Skeletal muscle tissue (tissue), 4 donors: ENCODE results near the gene NPAS3. TPM values are rescaled to one million over a fixed set of nuclear protein-coding genes. Genes with fewer than 3 reads are reported as not detected.

ENCODE experiments used
- H3K27ac ChIP-seq: one replicate; pipeline ENCODE4 v1.7.0; 2013; ENCODE audit warnings: mild to moderate bottlenecking, low read depth, low read length, inconsistent platforms
- H3K27me3 ChIP-seq, 3 donors: one replicate each; pipeline ENCODE4 v1.7.0; 2013; ENCODE audit warnings: low read length in 3 of 3; ENCODE audit not compliant: control insufficient read depth in 3 of 3, insufficient read depth in 3 of 3
- H3K36me3 ChIP-seq, 3 donors: one replicate each; pipeline ENCODE4 v1.7.0; 2013; ENCODE audit warnings: low read length in 3 of 3; ENCODE audit not compliant: control insufficient read depth in 3 of 3, insufficient read depth in 3 of 3
- H3K4me1 ChIP-seq, 3 donors: one replicate each; pipeline ENCODE4 v1.7.0; 2013; ENCODE audit warnings: low read length in 3 of 3, mild to moderate bottlenecking in 3 of 3; ENCODE audit not compliant: control insufficient read depth in 3 of 3, insufficient read depth in 3 of 3
- H3K4me3 ChIP-seq, 3 donors: one replicate each; pipeline ENCODE4 v1.7.0; 2013; ENCODE audit warnings: low read length in 3 of 3
- H3K9ac ChIP-seq, 3 donors: one replicate each; pipeline ENCODE4 v1.7.0; 2013; ENCODE audit warnings: low read length in 3 of 3, mild to moderate bottlenecking in 3 of 3, moderate library complexity in 2 of 3, low read depth in 1 of 3
- H3K9me3 ChIP-seq, 3 donors: one replicate each; pipeline ENCODE4 v1.7.0; 2013; ENCODE audit warnings: low read length in 3 of 3; ENCODE audit not compliant: control insufficient read depth in 3 of 3
- total RNA-seq: library from RNA; depleted of rRNA; stranded (reverse); fragments of >200 nt; gene quantifications from one replicate; pipeline ENCODE4 v1.2.3, GENCODE V29; 2014
- donor health status: Osteomylitis.

Gene NPAS3
- total RNA-seq, 1 donor from 2014 or later = 9.9 TPM

DNA sequence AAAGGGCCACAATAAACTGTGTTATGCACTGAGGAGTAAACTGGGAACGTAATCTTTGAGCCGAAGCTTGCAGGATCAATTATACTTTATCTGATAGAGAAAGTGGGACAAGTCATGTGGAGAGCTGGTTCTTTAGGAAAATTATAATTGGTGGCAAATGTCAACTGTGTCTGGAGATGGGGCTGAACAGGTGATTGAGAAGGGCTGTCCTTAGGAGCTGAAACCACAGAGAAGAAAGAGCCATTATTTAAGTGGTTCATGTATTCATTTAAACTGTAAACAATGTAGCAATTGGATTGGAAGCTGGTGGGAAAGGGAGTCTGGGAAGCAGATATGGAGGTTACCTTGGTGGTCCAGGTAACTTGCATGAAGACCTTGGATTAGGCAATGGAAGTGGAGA is 193.1 kb downstream of the NPAS3 start:
- H3K27ac ChIP-seq = no peak overlapping the region
- no peak overlapping the region for H3K4me3 ChIP-seq
- H3K27me3 ChIP-seq = no peaks in the 10 kb centered on the region
- no peak overlapping the region for H3K9ac ChIP-seq
- no peaks in the 10 kb centered on the region for H3K4me1 ChIP-seq
- no peaks in the 10 kb centered on the region for H3K36me3 ChIP-seq
- no peaks in the 10 kb centered on the region for H3K9me3 ChIP-seq

DNA sequence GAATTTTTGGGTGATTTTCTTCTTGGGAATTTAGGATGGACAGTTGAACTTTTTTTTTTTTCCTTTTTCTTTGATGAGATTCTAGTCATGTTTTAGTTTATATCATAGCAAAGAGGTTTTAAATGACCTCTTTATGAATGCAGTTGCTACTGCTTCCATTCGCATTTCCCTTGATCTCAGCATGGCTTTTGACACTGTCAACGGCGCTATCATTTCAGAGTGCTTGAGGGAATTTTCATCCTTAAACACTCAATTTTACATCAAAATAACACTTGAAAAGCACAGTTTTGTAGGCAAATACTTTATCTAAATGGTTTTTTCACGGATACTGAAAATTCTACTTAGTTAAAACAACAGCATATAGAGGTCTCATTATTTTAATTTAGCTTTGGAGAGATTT is 195.5 kb downstream of the NPAS3 start:
- Histone ChIP-seq H3K27ac (no peak overlapping the region), H3K9ac (no peak overlapping the region), H3K36me3 (no peaks in the 10 kb centered on the region), H3K4me3 (no peak overlapping the region), H3K9me3 (no peaks in the 10 kb centered on the region), H3K4me1 (no peaks in the 10 kb centered on the region), H3K27me3 (no peaks in the 10 kb centered on the region)

DNA sequence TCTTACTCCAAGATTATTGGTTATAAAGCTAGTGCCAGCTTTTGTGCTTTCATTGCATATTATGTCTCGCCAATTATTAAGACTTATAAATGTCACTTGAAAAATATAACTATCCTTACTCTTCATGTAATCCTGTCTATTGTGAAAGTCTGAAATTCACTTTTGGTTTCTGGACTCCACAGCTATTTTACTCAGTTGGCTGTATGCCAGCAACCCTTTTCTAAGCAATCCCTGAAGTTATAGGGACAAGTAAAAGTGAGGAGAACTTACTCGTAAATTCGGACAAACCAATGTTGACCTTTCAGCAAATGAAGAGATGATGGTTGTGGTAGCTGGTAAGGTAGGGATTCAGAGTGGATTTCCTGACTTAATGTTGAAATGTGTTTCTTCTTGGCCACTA is 196.3 kb downstream of the NPAS3 start:
- Histone ChIP-seq H3K36me3 (no peaks in the 10 kb centered on the region), H3K27ac (no peak overlapping the region), H3K4me3 (no peak overlapping the region), H3K4me1 (no peaks in the 10 kb centered on the region), H3K27me3 (no peaks in the 10 kb centered on the region), H3K9me3 (no peaks in the 10 kb centered on the region), H3K9ac (no peak overlapping the region)

DNA sequence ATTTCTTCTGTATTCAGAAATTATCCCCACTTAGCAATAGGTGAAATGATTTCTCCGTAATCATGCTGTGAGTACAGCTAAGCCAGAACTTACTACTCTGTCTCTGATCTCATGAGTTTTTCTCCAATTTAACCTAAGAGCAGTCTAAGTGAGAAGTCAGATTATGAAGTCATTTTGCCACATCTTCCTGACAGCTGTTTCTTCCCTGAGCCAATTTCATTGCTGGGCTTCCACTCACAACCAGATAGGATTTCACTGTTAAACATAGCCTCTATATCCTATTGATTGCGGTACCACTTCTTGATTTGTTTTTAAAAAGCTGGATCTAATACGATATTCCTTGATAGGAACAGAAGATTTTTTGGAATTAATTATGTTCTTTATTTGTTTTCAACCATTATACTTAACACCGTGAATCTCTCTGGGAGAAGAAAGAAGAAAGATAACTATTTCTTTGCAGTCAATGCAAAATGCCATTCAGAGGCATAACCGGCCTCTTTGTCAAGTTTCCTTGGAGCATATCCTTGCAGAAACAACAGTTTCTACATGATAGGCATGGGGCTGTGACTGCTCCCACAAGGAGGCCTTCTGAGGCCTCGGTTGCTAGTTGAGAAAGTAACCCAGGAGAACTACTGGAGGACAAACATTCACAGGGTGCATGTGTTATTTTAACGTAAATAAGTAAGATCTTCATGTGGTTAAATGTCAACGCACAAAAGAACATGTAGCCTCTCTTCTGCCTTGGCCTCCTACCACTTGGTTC is 212.2 kb downstream of the NPAS3 start:
- no peaks in the 10 kb centered on the region for H3K27me3 ChIP-seq
- H3K9ac ChIP-seq = no peak overlapping the region
- H3K36me3 ChIP-seq = no peaks in the 10 kb centered on the region
- H3K27ac ChIP-seq = no peak overlapping the region
- H3K9me3 ChIP-seq = no peaks in the 10 kb centered on the region
- H3K4me3 ChIP-seq = no peak overlapping the region
- H3K4me1 ChIP-seq = peaks cover 0 to 2% (median 0%) of the 10 kb centered on the region in 3 donors

DNA sequence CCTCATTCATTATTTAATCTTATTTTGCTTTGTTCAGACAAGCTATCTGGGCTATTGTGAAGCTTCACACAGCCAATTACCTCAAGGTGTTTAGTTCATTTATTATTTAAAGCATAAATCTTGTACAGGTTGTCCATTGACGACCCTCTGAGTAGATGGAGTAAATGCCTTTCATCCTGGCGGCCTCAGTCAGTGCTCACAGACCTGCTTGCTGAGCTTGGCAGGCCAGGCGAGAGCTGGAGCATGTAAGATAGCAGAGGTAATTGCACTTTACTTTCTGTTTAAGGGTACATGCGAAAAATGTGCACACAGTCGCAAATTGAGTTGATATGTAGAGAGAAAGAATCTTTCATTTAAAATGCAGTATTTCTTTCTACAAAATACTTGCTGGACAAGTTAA is 224.4 kb downstream of the NPAS3 start:
- no peak overlapping the region for H3K9ac ChIP-seq
- H3K36me3 ChIP-seq = no peaks in the 10 kb centered on the region
- no peaks in the 10 kb centered on the region for H3K9me3 ChIP-seq
- H3K4me3 ChIP-seq = no peak overlapping the region
- H3K27me3 ChIP-seq = no peaks in the 10 kb centered on the region
- no peak overlapping the region for H3K27ac ChIP-seq
- no peaks in the 10 kb centered on the region for H3K4me1 ChIP-seq

DNA sequence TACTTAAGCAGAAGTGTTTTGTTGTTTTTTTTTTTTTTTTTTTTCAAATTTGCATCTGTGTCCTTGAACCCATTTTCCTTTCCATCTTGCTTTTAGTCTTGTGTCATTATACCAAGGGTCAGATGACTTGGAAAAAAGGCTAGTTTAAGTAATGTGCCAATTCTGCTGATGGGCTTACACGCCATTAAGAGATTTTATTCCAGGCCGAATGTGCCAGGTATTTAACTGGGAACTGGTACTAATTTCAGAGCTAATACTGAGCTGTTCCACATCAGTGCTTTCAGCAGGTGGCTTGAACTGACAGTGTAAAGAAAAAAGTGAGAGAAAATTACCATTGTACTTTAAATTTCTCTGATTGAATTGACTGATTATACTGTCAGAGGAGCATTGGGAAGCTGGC is 224.9 kb downstream of the NPAS3 start:
- no peaks in the 10 kb centered on the region for H3K4me1 ChIP-seq
- no peak overlapping the region for H3K4me3 ChIP-seq
- no peak overlapping the region for H3K9ac ChIP-seq
- no peaks in the 10 kb centered on the region for H3K9me3 ChIP-seq
- no peaks in the 10 kb centered on the region for H3K36me3 ChIP-seq
- no peaks in the 10 kb centered on the region for H3K27me3 ChIP-seq
- H3K27ac ChIP-seq = no peak overlapping the region

DNA sequence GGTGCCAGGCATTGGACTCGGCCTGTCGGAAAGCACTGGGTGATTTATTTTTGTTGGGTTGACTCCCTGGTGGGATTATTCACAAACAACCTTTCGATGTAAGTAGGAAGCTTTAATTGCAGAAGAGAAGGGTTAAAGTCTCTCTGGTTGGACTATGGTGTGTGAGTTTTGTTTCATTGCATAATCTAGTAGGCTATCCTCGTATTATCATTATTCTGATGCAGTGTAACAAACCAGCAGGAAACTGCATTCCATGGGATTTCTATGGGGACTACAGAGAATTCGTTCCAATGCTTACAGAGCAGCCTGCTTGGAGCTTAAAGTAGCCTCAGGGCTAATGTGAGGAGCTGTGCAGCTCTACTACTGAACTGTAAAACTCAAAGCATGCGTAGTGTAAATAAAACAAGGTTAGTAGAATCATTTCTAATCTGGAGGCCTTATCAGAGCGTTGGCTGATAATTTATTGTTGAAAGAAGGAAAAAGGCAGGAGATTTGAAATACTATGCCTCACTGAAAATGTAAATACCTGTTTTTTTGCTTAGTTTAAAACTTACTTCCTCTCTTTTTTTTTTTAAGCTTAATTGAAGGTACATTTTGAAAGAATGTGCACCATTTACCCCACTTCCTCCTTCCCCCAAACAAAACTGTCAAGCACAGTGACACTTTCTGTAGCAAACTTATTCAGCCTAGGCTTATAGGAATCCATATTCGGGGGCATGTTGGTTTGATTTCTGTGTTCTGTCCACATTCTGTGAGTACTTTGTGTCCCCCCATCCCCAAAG is 226.7 kb downstream of the NPAS3 start:
- H3K36me3 ChIP-seq = no peaks in the 10 kb centered on the region
- H3K4me1 ChIP-seq = no peaks in the 10 kb centered on the region
- no peaks in the 10 kb centered on the region for H3K9me3 ChIP-seq
- no peak overlapping the region for H3K27ac ChIP-seq
- H3K27me3 ChIP-seq = no peaks in the 10 kb centered on the region
- no peak overlapping the region for H3K4me3 ChIP-seq
- no peak overlapping the region for H3K9ac ChIP-seq

DNA sequence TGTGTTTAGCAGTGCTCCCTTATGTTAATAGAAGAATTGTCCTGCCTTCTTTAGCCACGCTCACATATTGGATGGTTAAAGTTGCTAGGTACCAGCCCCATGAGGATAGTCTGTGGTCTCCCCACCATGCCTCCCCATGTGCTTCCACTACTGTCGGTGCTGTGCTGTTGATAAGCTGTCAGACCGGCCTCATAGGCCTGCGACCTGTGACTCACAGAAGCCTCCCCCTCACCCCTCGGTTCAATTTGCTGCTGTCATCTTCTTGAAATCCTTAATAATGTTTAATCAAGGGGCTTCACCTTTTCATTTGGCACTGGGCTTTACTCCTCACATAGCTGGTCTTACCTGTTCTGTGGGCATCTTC is 227.2 kb downstream of the NPAS3 start:
- no peaks in the 10 kb centered on the region for H3K9me3 ChIP-seq
- no peak overlapping the region for H3K27ac ChIP-seq
- no peak overlapping the region for H3K4me3 ChIP-seq
- H3K36me3 ChIP-seq = no peaks in the 10 kb centered on the region
- H3K27me3 ChIP-seq = no peaks in the 10 kb centered on the region
- H3K9ac ChIP-seq = no peak overlapping the region
- H3K4me1 ChIP-seq = no peaks in the 10 kb centered on the region

DNA sequence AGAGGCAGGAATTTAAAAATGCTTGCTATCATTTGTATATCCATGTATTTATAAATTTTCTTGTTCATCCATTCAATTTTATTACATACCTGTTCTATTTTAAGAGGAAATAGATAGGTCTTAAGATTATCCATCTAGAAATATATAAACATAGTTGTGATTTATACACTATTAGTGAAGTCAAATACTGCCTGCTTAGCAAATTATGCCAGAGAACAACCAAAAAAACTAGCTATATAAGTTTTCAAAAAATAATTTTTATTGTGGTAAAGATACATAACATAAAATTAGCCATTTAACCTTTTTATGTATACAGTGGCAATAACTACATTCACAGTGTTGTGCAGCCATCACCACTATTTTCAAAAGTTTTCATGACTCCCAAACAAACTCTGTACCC is 237.3 kb downstream of the NPAS3 start:
- Histone ChIP-seq H3K4me1 (no peaks in the 10 kb centered on the region), H3K36me3 (no peaks in the 10 kb centered on the region), H3K27me3 (no peaks in the 10 kb centered on the region), H3K27ac (no peak overlapping the region), H3K9me3 (no peaks in the 10 kb centered on the region), H3K4me3 (no peak overlapping the region), H3K9ac (no peak overlapping the region)

DNA sequence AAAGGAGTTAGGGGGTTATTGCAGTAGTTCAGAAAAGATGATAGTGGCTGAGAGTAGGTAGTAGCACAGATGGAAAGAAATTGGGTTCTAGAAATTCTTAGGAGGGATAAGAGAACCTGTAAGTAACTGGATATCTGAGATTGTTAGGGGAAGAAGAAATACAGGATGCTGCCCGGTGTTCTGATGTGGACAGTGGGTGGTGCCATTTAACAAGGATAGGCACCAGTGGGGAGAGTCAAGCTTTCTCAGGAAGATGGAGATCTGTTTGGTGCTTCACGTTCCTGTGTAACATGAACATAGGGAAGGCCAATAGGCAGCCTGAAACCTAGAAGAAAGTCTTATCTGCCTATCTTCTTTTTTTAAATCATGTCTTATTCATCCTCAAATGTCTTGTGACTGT is 245.9 kb downstream of the NPAS3 start:
- Histone ChIP-seq H3K27me3 (peaks cover 0 to 9% (median 0%) of the 10 kb centered on the region in 3 donors), H3K4me3 (no peak overlapping the region), H3K36me3 (no peaks in the 10 kb centered on the region), H3K9ac (no peak overlapping the region), H3K9me3 (no peaks in the 10 kb centered on the region), H3K27ac (no peak overlapping the region), H3K4me1 (no peaks in the 10 kb centered on the region)
